ENCODE measurements around the gene MRPL53. TPM values are rescaled to one million over a fixed set of nuclear protein-coding genes. Genes with fewer than 3 reads are reported as not detected.

MRPL53 gene
- total and polyA plus RNA-seq, 2 of the 13 experiments (the other 11 are each of a cell fraction or from before 2014, with no cell fraction given) = 34.3 to 51.9 TPM

DNA sequence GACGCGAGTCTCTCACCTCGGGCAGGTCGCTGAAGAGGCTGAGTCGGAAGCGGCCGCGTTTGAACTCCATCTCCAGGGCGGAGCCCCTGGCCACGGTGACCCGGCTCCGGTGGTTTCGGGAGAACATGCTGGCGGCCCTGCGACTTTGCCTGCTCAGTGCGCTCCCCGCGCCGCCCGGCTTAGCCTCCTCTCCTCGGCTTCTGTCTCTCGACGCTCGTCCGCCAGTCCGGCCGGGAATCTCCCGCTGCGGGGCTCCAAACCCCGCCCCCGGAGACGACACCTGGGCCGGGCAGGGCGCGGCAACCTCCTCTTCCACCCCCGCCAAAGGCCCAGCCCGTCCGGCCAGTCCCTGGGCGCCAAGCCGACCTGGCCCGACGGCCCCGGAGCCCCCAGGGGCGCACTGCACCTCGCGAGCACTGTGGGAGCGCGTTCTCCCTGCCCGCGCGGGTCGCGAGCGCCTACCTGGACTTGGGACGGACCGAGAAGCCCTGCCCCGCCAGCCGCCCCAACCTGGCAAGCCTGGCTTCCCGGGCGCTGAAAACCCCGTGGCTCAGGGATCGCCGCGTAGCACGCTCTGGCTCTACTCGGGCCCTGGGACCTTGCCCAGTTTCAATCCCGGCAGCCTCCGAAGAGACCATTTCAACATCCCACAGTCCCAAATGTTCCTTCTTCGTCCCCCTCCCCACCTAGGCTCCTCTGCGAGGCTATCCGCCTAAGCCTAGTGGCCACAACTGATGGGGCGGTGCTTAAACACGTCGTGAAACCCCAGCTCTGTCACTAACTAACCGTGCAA is 30.6 kb downstream of the MRPL53 start, which contains the start of gene RTKN (continued):
- TF ChIP-seq ZNF781 (CRISPR knock-in tag; IDR thresholded peaks at IDR 0.05; ENCODE audit: borderline replicate concordance, not compliant biosample characterization) (peak; percentile 77), ZNF749 (CRISPR knock-in tag; IDR thresholded peaks at IDR 0.05; ENCODE audit: borderline replicate concordance) (peak; percentile 88), ZNF496 (CRISPR knock-in tag; IDR thresholded peaks at IDR 0.05; ENCODE audit: insufficient replicate concordance) (no peak), ZNF260 (CRISPR knock-in tag; IDR thresholded peaks at IDR 0.05; ENCODE audit: borderline replicate concordance, low read depth) (no peak), KDM3A (CRISPR knock-in tag; IDR thresholded peaks at IDR 0.05; ENCODE audit: low read depth) (no peak; the same call in 1 of the 2 replicates), MXI1 (IDR thresholded peaks at IDR 0.05; ENCODE audit: borderline replicate concordance, low read depth, low read length) (peak; percentile 57; the same call in 1 of the 3 replicates), DNMT1 (CRISPR knock-in tag; IDR thresholded peaks at IDR 0.05) (peak; percentile 86), ZNF720 (CRISPR knock-in tag; IDR thresholded peaks at IDR 0.05) (no peak), CBX1 (IDR thresholded peaks at IDR 0.05; ENCODE audit: low read depth) (no peak), MTF1 (CRISPR knock-in tag; IDR thresholded peaks at IDR 0.05) (peak; percentile 52; the same call in 1 of the 2 replicates), ZMAT3 (CRISPR knock-in tag; conservative IDR thresholded peaks at IDR 0.05) (no peak; the same call in 1 of the 2 replicates), RFX1 (IDR thresholded peaks at IDR 0.05) (no peak), SMARCE1 (IDR thresholded peaks at IDR 0.05; ENCODE audit: borderline replicate concordance) (no peak), SMYD3 (CRISPR knock-in tag; IDR thresholded peaks at IDR 0.05) (peak; percentile 89), BORCS8-MEF2B (CRISPR knock-in tag; IDR thresholded peaks at IDR 0.05) (peak; percentile 76; the same call in 1 of the 2 replicates), ZNF329 (CRISPR knock-in tag; IDR thresholded peaks at IDR 0.05; ENCODE audit: low read depth) (peak; percentile 46; the same call in 1 of the 2 replicates), KAT2B (IDR thresholded peaks at IDR 0.05; ENCODE audit: borderline replicate concordance, low read depth, low read length) (no peak)
- TF ChIP-seq, protein P1, sequence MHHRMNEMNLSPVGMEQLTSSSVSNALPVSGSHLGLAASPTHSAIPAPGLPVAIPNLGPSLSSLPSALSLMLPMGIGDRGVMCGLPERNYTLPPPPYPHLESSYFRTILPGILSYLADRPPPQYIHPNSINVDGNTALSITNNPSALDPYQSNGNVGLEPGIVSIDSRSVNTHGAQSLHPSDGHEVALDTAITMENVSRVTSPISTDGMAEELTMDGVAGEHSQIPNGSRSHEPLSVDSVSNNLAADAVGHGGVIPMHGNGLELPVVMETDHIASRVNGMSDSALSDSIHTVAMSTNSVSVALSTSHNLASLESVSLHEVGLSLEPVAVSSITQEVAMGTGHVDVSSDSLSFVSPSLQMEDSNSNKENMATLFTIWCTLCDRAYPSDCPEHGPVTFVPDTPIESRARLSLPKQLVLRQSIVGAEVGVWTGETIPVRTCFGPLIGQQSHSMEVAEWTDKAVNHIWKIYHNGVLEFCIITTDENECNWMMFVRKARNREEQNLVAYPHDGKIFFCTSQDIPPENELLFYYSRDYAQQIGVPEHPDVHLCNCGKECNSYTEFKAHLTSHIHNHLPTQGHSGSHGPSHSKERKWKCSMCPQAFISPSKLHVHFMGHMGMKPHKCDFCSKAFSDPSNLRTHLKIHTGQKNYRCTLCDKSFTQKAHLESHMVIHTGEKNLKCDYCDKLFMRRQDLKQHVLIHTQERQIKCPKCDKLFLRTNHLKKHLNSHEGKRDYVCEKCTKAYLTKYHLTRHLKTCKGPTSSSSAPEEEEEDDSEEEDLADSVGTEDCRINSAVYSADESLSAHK (CRISPR knock-in tag; IDR thresholded peaks at IDR 0.05; ENCODE audit: borderline replicate concordance) = no peak
- TF ChIP-seq, protein P2, sequence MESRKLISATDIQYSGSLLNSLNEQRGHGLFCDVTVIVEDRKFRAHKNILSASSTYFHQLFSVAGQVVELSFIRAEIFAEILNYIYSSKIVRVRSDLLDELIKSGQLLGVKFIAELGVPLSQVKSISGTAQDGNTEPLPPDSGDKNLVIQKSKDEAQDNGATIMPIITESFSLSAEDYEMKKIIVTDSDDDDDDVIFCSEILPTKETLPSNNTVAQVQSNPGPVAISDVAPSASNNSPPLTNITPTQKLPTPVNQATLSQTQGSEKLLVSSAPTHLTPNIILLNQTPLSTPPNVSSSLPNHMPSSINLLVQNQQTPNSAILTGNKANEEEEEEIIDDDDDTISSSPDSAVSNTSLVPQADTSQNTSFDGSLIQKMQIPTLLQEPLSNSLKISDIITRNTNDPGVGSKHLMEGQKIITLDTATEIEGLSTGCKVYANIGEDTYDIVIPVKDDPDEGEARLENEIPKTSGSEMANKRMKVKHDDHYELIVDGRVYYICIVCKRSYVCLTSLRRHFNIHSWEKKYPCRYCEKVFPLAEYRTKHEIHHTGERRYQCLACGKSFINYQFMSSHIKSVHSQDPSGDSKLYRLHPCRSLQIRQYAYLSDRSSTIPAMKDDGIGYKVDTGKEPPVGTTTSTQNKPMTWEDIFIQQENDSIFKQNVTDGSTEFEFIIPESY (CRISPR knock-in tag; IDR thresholded peaks at IDR 0.05) = no peak
- TF ChIP-seq, protein P3, sequence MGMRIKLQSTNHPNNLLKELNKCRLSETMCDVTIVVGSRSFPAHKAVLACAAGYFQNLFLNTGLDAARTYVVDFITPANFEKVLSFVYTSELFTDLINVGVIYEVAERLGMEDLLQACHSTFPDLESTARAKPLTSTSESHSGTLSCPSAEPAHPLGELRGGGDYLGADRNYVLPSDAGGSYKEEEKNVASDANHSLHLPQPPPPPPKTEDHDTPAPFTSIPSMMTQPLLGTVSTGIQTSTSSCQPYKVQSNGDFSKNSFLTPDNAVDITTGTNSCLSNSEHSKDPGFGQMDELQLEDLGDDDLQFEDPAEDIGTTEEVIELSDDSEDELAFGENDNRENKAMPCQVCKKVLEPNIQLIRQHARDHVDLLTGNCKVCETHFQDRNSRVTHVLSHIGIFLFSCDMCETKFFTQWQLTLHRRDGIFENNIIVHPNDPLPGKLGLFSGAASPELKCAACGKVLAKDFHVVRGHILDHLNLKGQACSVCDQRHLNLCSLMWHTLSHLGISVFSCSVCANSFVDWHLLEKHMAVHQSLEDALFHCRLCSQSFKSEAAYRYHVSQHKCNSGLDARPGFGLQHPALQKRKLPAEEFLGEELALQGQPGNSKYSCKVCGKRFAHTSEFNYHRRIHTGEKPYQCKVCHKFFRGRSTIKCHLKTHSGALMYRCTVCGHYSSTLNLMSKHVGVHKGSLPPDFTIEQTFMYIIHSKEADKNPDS (CRISPR knock-in tag; IDR thresholded peaks at IDR 0.05) = peak; percentile 42; the same call in 1 of the 2 replicates

All from HepG2 (cell line).